Activated T-cell treated with anti-CD3 and anti-CD28 coated beads, Interleukin-2, amount 50 U/mL, for 1 hour (primary cell): ENCODE data around the gene NUMBL.
"Not testable (repeated sequence)": the region's sequence is repeated elsewhere in the genome, so short reads cannot be mapped to it uniquely, and the experiment has no call there.

Experiments
- DNase-seq: peaks from one replicate; pipeline ENCODE4 v3.0.0-alpha.2; 2020

The NUMBL gene

DNA sequence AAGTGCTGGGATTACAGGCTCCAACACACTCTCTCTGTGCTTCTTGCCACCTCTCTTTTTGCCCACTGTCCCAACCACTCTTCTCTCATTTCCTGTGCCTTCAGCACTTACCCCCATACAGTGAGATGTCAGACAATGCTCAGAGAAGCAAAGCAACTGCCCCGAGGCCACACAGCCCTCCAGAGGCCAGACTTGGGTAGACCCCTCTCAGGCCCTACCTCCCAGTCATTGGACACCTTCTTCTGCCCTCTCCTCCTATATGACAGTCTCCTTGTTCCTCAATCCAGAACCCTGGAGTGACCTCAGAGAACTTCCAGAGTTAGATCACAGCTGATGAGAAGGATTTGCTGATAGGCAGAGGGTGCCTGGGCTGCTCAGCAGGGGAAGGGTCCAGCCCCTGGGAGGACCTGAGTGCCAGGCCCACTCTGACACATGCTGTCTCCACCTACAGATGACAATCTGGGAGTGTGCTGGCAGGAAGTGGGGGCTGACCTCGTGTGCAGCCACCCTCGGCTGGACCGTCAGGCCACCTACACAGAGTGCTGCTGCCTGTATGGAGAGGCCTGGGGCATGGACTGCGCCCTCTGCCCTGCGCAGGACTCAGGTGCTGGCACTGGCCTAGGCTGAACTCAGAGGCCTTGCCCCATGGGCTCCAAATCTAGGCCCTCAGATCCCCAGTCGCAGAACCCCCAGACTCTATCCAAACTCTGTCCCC is 64.9 kb downstream of the NUMBL start:
- DNase-seq, result no peak

DNA sequence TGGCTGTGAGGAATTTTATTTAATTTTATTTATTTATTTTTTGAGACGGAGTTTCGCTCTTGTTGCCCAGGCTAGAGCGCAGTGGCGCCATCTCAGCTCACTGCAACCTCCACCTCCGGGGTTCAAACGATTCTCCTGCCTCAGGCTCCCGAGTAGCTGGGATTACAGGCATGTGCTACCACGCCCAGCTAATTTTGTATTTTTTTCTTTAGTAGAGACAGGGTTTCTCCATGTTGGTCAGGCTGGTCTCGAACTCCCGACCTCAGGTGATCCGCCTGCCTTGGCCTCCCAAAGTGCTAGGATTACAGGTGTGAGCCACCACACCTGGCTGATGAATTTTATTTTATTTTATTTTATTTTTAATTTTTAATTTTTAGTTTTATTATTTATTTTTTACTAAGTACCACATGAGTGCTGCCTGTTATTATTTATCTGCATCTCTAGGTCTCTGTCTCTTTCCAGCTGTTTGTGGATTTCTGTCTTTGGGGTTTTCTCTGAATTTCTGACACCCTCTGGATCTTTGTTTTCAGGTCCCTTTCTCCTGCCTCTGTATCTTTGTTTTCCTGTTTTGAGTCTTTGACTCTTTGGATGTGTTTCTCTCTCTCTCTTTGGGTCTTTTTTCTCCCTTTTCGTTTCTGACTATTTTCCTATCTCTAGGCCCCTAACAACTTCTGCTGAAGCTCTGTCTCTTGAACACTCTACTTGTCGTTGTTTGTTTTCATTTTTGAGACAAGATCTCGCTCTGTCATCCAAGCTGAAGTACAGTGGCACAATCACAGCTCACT is 65.9 kb downstream of the NUMBL start:
- DNase-seq, result not testable (repeated sequence)

DNA sequence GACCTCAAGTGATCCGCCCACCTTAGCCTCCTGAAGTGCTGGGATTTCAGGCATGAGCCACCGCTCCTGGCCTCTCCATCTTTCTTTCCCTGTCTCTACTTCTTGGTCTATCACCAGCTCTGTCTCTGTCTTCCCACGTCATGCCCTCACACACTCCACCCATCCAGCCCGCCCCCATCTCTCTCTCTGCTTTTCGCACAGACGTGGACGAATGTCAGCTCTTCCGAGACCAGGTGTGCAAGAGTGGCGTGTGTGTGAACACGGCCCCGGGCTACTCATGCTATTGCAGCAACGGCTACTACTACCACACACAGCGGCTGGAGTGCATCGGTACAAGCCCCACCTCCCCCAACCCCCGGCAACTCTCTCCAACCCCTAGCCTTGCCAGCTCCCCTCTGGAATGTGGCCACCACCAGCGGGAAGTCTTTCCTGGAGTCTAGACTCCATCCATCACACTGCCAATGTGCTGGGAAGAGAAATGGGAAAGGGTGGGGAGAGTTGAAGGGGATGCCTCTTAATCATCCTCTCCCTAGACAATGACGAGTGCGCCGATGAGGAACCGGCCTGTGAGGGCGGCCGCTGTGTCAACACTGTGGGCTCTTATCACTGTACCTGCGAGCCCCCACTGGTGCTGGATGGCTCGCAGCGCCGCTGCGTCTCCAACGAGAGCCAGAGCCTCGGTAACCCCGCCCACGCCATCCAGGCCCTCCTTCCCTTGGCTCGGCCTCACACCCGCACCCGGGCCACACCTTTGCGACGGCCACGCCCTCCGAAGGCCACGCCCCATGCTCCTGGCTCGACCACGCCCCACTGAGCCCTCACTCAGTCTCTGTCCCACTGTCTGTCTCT is 66.8 kb downstream of the NUMBL start:
- DNase-seq, result no peak

DNA sequence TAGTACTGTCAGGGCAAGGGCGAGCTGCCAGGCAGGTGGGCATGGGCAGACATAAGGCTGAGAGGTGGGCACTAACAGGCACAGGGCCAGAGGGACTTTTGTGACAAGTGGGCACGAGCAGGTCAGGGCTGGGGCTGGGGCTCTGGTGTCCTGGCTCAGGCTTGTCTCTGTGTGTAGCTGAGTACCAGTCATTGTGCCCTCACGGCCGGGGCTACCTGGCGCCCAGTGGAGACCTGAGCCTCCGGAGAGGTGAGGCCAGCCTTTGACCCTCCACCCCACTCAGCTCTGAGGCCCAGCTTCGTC is 67.7 kb downstream of the NUMBL start:
- no peak for DNase-seq

DNA sequence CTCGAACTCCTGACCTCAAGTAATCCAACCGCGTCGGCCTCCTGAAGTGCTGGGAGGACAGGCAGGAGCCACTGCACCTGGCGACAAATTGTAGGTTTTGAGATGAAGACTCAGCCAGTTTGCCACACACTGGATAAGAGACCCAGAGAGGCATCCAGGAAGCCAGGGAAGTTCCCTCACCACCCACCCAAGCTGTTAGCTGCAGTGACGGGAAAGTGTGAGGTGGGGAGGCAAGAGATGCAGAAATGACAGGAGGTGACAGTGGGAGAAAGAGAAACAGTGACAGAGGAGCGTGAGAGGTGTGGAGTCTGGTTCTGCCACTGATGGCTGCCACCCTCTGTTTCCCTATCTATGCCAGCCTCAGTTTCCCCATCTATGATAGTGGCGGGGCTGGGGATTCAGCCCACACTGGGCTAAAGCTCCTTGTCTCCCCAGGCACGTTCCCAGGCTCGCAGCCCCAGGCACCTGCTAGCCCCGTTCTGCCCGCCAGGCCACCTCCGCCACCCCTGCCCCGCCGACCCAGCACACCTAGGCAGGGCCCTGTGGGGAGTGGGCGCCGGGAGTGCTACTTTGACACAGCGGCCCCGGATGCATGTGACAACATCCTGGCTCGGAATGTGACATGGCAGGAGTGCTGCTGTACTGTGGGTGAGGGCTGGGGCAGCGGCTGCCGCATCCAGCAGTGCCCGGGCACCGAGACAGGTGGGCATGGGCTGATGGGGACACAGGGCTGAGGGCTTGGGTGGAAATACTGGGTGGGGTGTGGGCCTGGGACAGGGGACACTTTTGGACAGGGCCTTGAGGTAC is 68.3 kb downstream of the NUMBL start:
- no peak for DNase-seq

DNA sequence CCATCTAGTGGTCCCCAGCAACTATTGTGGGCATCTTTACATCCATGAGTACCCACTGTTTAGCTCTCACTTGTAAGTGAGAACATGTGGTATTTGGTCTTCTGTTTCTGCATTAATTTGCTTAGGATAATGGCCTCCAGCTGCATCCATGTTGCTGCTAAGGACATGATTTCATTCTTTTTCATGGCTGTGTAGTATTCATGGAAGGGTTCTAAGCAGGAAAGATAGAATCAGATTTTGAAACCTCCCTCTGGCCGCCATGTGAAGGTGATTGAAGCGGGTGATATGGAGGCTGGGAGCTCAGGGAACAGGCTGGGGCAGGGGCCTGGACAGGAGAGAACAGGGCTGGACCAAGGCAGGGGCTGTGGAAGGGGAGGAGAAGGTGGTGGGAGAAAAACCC is 69.2 kb downstream of the NUMBL start:
- no peak for DNase-seq

DNA sequence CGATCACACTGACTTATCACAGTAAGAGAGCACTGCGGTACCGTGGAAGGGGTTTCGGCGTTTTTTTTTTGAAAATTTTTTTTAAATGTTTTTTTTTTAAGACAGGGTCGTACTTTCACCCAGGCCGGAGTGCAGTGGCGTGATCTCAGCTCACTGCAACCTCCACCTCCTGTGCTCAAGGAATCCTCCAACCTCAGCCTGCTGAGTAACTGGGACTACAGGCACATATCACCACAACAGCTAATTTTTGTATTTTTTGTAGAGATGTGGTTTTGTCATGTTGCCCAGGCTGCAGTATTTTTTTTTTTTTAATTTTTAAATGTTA is 70.3 kb downstream of the NUMBL start:
- no peak for DNase-seq

DNA sequence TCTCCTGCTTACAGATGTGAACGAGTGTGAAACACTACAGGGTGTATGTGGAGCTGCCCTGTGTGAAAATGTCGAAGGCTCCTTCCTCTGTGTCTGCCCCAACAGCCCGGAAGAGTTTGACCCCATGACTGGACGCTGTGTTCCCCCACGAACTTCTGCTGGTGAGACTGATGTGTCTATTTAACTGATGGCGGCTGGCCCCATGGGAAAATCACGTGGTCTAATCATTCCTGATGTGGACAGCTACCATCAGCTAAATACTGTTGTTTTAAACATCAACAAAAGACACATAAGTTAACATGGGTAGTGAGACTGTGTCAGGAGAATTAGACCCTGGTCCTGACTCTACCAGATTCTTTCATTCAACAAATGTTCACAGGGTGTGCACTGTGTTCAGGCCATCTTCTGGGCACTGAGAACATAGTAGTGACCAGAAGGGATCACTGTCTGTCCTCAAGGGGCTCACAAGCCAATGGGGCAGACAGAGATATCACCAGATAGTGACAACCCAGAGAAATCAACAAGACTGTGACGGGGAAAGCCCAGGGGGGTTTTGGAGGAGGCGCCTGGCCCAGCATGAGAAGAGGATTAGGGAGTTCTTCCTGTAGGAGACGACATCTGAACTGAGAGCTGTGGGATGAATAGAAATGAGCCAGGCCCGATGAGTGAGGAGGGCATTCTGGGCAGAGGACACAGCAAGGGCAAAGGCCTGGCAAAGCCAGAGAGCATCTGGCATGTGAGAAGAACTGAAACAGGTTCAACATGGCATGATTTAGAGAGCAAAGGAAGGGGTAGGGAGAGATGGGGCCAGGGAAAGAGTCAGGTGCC is 70.9 kb downstream of the NUMBL start:
- DNase-seq, result no peak

DNA sequence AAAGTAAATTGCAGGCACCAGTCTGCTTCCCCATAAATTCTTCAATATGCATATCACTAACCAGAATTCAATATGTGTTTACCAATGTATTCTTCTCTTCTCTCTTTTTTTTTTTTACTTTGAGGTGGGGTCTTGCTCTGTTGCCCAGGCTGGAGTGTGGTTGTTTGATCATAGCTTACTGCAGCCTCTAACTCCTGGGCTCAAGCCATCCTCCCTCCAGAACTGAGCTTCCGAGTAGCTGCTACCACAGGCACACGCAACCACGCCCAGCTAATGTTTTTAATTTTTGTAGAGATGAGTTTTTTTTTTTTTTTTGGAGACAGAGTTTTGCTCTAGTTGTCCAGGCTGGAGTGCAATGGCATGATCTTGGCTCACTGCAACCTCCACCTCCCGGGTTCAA is 72.5 kb downstream of the NUMBL start:
- no peak for DNase-seq

DNA sequence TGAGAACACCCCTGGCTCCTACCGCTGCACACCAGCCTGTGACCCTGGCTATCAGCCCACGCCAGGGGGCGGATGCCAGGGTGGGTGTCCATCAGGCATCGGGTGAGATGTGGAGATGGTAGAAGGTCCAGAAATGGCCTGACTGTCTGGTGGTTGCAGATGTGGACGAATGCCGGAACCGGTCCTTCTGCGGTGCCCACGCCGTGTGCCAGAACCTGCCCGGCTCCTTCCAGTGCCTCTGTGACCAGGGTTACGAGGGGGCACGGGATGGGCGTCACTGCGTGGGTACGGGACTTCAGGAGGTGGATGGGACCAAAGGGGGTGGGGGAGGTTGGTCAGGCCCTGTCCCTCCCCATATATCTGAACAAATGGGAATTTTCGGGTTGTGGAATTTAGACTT is 73.5 kb downstream of the NUMBL start:
- no peak for DNase-seq

DNA sequence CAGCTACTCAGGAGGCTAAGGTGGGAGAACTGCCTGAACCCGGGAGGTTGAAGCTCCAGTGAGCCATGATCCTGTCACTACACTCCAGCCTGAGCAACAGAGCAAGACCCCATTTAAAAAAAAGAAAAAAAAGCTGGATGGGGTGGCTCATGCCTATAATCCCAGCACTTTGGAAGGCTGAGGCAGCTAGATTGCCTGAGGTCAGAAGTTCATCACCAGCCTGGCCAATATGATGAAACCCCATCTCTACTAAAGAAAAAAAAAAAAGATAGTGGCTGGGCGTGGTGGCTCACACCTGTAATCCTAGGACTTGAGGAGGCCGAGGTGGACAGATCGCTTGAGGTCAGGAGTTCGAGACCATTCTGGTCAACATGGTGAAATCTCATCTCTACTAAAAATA is 74.3 kb downstream of the NUMBL start:
- DNase-seq, result no peak
